Neuron (in vitro differentiated cells): ENCODE data around the gene TRIM2.
"Not testable (repeated sequence)": the region's sequence is repeated elsewhere in the genome, so short reads cannot be mapped to it uniquely, and the experiment has no call there.

ENCODE experiments used
- H2AFZ ChIP-seq: one replicate; pipeline ENCODE4 v1.6.1; 2013; ENCODE audit warnings: low read depth, mild to moderate bottlenecking, inconsistent platforms, low read length, moderate library complexity
- H3K27me3 ChIP-seq: one replicate; pipeline ENCODE4 v1.6.1; 2013; ENCODE audit warnings: low read length; ENCODE audit not compliant: insufficient read depth
- H3K36me3 ChIP-seq: one replicate; pipeline ENCODE4 v1.6.1; 2013; ENCODE audit warnings: low read length; ENCODE audit not compliant: insufficient read depth
- H3K4me1 ChIP-seq: one replicate; pipeline ENCODE4 v1.6.1; 2013; ENCODE audit warnings: low read length; ENCODE audit not compliant: insufficient read depth
- H3K4me3 ChIP-seq: 2 replicates; pipeline ENCODE4 v1.5.1; 2013; ENCODE audit warnings: mild to moderate bottlenecking, low read length, moderate library complexity
- H3K9me3 ChIP-seq: one replicate; pipeline ENCODE4 v1.6.1; 2013; ENCODE audit warnings: low read length

Gene TRIM2

DNA sequence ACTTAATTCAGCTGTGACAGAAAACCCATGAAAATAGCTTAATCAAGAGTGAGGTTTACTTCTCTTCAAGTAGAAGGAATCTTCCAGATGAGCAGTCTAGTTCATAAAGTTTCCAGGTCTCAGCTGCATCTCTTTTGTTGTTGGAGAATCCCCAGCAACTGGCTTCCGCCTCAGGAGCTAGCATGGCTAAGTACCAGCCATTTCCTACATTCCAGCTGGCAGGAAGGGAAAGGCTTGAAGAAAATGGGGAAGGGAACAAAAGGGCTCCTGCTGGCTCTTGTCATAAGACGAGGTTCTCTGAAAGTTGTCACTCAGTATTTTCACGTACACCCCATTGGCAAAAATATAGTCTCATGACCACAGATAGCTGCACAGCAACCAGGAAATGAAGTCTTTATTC is 27.3 kb upstream of the TRIM2 start:
- Histone ChIP-seq H3K36me3 (peaks cover 2% of the 10 kb centered on the region), H3K27me3 (no peaks in the 10 kb centered on the region), H2AFZ (no peak overlapping the region), H3K9me3 (peaks cover 2% of the 10 kb centered on the region), H3K4me1 (no peaks in the 10 kb centered on the region), H3K4me3 (no peak overlapping the region)

DNA sequence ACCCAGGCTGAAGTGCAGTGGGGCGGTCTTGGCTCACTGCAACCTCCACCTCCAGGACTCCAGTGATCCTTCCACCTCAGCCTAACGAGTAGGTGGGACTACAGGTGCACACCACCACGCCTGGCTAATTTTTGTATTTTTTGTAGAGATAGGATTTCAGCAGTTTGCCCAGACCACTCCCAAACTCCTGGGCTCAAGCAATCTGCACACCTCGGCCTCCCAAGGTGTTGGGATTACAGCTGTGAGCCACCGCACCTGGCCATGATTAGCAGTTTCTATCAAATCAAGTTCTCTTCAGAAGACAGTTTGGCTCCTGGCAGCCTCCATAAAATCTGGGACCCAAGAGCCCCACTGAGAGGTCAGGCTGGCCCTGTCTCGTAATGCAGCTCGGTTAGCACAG is 26.4 kb upstream of the TRIM2 start:
- H3K9me3 ChIP-seq = peaks cover 2% of the 10 kb centered on the region
- H3K4me1 ChIP-seq = no peaks in the 10 kb centered on the region
- no peaks in the 10 kb centered on the region for H3K27me3 ChIP-seq
- H2AFZ ChIP-seq = no peak overlapping the region
- H3K36me3 ChIP-seq = peaks cover 2% of the 10 kb centered on the region
- no peak overlapping the region for H3K4me3 ChIP-seq

DNA sequence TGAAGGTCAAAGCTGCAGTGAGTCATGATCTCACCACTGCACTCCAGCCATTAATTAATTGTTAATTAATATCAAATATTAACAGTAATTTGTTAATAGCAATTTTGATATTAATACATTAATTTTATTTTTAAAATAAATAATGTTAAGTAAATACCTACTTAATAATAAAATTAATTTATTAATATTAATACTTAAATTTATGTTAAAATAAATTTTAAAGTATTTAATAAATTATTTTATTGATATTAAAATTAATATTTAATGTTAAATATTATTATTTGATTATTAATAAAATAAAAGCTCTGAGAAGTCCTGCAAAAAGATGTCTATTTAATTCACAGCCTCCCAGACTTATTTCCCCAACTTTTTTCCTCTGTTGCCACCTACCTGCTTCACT is 25.1 kb upstream of the TRIM2 start:
- Histone ChIP-seq H3K9me3 (no peaks in the 10 kb centered on the region), H3K4me1 (no peaks in the 10 kb centered on the region), H3K4me3 (no peak overlapping the region), H2AFZ (no peak overlapping the region), H3K36me3 (peaks cover 2% of the 10 kb centered on the region), H3K27me3 (no peaks in the 10 kb centered on the region)

DNA sequence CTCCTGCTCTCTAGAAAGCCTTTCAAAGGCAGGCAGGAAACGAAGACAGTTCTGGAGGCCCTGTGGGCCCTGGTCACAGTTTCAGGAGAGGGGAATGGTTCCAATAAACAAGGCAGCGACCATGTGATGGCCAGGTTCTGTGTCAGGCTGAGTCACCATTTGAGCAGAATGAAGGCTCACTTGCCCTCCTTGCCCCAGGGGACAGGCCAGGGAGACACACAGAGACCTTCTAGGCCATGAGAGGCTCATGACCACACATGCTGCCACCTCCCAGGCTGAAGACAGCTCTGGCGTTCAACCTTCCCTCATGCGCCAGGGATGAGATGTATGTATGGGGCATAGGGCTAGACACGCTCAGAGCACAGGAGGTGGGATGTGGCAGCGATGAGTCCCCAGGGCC is 22.9 kb upstream of the TRIM2 start:
- H3K9me3 ChIP-seq = no peaks in the 10 kb centered on the region
- H3K27me3 ChIP-seq = no peaks in the 10 kb centered on the region
- H3K36me3 ChIP-seq = peaks cover 2% of the 10 kb centered on the region
- H3K4me1 ChIP-seq = peaks cover 5% of the 10 kb centered on the region
- no peak overlapping the region for H3K4me3 ChIP-seq
- H2AFZ ChIP-seq = no peak overlapping the region

DNA sequence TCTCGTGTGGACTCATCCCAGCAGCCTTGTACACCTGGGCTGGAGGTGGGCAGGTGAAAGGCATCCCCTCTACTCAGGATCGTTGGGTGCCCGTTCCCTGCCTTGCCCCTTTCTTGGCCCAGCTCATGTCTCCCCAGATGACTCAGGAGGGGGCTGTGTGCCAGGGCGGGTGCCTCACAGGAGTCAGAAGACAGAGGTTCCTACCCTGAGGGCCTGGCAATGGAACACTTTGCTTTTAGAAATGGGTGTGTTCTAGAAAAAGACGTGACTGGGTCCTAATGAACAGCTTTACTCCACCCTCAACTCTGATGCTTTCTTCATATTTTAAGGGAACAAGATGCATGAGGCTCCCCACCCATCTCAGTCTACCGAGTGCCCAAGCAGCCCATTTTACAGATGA is 22.5 kb upstream of the TRIM2 start:
- no peak overlapping the region for H3K4me3 ChIP-seq
- peaks cover 5% of the 10 kb centered on the region for H3K4me1 ChIP-seq
- peaks cover 2% of the 10 kb centered on the region for H3K36me3 ChIP-seq
- no peak overlapping the region for H2AFZ ChIP-seq
- H3K9me3 ChIP-seq = no peaks in the 10 kb centered on the region
- no peaks in the 10 kb centered on the region for H3K27me3 ChIP-seq

DNA sequence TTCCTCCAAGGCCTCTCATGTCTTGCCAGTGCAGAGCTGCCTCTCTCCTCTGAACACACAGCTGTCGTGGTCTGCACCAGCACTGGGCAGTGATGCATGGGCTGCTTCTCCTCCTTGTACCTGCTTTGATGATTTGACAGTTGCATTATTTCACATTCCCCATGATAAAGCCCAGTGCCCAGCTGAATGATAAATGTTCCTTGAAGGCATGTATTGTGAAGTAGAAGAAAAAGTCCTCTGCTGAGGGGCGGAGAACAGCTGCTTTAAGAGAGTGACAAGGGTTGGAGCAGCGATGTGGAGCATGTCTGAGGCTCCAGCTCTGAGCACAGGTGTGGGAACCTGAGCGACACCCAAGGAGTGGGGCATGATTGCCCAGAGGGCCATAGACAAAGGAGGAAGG is 21.1 kb upstream of the TRIM2 start:
- Histone ChIP-seq H3K4me3 (no peak overlapping the region), H3K36me3 (peaks cover 7% of the 10 kb centered on the region), H2AFZ (no peak overlapping the region), H3K9me3 (no peaks in the 10 kb centered on the region), H3K27me3 (no peaks in the 10 kb centered on the region), H3K4me1 (peaks cover 5% of the 10 kb centered on the region)

DNA sequence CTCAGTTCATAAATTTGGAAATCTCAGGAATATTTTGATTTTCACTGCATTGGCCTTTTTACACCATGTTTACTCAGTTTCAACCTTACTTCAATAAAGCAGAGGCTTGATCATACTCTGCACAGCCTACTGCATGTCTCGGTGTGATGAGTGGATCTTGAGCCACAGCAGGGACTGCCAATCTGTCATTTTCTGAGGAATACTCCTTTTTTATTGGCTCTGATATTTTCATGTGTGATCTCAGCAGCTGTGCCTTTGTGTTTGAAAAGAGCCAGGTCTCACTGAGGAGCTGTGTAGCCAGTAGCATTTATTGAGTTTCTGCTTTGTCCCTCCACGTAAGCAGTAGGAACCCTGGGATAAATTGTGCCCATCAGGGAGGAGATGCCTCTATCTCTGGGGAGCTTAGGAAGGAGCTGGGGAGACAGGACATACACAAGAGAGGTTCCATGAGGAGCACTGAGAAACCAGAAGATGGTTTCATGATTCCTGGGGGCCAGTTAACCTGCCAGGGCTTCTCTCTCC is 18.9 kb upstream of the TRIM2 start:
- H3K27me3 ChIP-seq = no peaks in the 10 kb centered on the region
- H3K4me3 ChIP-seq = no peak overlapping the region
- H3K9me3 ChIP-seq = no peaks in the 10 kb centered on the region
- H3K36me3 ChIP-seq = peaks cover 6% of the 10 kb centered on the region
- no peak overlapping the region for H2AFZ ChIP-seq
- peaks cover 15% of the 10 kb centered on the region for H3K4me1 ChIP-seq

DNA sequence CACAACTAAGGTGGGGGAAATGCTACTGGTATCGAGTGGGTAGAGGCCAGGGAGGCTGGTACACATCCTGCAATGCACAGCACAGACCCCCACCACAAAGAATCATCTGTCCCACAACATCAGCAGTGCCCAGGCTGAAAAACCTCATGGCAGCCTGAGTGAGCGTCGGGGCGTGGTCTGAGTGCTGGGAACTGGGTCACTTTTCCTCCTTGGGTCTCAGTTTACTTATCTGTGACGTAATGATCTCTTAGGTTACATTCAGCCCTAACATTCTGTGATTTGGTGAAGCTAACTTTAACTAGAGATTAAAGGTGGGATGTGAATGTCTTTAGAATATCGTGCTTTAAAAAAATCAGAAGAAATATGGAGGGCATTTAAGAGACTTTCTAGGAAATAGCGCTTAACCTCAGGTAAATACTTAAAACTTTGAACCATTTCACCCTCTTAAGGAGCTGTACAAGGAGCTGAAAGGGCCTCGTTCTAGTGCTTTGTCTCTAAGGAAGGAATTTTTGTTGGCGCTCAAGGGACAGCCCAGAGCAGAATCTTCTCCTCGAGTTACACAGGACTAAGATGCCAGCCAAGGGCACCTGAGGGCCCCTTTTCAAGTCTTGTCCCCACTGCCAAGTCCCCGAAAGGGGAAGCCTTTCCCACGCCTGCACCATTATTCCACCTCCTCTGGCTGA is 18.1 kb upstream of the TRIM2 start:
- Histone ChIP-seq H3K4me3 (no peak overlapping the region), H3K4me1 (peaks cover 21% of the 10 kb centered on the region), H3K9me3 (no peaks in the 10 kb centered on the region), H3K36me3 (peaks cover 6% of the 10 kb centered on the region), H3K27me3 (no peaks in the 10 kb centered on the region), H2AFZ (no peak overlapping the region)

DNA sequence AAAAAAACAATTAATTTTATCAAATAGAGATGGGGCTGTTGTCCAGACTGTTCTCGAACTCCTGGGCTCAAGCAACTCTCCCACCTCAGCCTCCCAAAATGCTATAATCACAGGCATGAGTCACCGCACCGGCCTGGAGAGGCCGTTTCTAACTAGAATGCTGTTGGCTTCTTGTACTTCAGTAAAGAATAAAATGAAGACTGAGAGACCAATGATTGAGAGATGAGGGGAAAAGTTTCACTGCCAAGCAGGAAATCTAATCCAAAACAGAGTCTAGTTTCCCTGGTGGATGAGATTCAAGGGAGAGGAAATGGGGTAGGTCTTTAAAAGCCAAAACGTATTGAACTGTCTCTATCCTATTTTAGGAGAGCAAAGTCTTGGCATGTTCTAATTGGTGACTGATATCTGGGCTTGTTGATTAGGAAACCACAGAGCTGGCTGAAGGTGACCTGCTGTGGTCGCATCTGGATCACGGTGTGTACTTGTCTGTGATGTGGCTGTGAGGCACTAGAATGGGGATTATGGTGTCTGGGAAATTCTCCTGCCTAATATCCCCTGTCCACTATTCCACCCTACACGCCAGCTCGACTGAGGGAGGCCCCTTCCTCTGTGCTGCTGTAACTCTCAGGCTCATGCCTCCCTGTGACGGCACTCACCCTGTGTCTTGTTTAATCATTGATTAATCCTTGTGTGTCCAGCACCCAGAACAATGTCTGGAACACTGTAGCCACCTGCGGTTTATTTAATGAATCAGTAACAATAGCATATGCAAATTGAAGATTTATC is 15.0 kb upstream of the TRIM2 start:
- Histone ChIP-seq H3K4me3 (no peak overlapping the region), H3K27me3 (no peaks in the 10 kb centered on the region), H2AFZ (no peak overlapping the region), H3K36me3 (peaks cover 6% of the 10 kb centered on the region), H3K4me1 (peaks cover 30% of the 10 kb centered on the region), H3K9me3 (no peaks in the 10 kb centered on the region)

DNA sequence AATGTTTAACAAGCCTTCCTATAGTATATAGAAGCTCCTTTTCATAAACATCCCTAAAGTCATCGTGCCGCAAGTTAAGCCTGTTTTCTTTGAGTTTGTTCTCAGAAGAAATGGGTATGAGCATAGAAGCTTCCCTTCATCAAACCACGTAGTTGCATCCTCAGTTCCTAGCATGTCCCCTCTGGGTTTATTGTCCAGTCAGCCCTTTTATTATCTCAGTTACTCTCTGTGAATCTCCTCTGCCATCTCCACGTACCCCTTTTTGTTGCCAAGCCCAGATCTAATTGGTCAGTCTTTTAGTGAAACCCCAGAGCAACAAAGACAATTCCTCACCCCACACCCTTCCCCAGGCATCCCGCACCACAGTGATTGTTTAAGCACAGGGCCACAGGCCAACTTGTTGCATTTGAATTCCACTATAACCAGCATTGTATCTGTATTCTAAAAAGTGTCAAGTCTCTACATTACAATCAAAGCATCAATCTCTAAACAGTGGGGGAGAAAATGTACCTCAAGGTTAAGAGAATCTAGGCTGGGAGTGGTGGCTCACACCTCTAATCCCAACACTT is 12.4 kb upstream of the TRIM2 start:
- Histone ChIP-seq H3K4me3 (no peak overlapping the region), H2AFZ (no peak overlapping the region), H3K4me1 (peaks cover 26% of the 10 kb centered on the region), H3K36me3 (peaks cover 6% of the 10 kb centered on the region), H3K9me3 (no peaks in the 10 kb centered on the region), H3K27me3 (no peaks in the 10 kb centered on the region)

DNA sequence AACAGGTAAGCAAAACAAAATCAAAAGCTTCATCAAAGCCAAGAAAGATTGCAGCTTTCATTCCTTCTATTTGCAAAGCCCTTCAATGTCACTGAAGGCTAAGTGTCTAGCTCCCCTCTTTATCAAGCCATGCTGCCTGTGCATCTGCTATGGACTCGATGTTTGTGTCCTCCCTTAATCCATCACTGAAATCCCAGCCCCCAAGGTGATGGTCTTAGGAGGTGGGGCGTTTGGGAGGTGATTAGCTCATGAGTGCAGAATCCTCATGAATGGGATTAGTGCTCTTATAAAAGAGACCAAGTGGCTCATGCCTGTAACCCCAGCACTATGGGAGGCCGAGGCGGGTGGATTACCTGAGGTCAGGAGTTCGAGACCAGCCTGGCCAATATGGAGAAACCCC is 6.9 kb upstream of the TRIM2 start:
- Histone ChIP-seq H3K9me3 (no peaks in the 10 kb centered on the region), H3K4me1 (no peaks in the 10 kb centered on the region), H2AFZ (no peak overlapping the region), H3K36me3 (no peaks in the 10 kb centered on the region), H3K4me3 (no peak overlapping the region), H3K27me3 (no peaks in the 10 kb centered on the region)

DNA sequence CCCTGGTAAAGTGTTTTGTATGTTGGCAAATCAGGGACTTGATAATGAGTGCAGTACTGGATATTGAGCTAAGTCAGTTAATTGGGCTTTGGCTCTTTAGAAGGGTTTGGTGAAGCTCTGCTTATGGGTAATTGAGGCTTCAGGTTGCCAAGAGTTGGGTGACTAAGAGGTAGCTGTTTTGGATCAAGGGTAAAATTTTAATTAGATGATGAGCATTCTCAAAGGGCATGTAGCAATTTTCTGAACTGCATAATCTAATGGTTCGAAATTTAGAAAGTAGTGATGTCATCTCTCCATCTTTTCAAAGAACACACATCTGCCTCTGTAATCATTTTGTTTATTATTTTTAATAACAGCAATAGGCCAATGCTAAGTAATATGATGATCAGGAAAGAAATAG is 5.5 kb upstream of the TRIM2 start:
- Histone ChIP-seq H3K27me3 (no peaks in the 10 kb centered on the region), H2AFZ (no peak overlapping the region), H3K4me3 (no peak overlapping the region), H3K4me1 (no peaks in the 10 kb centered on the region), H3K9me3 (no peaks in the 10 kb centered on the region), H3K36me3 (no peaks in the 10 kb centered on the region)

DNA sequence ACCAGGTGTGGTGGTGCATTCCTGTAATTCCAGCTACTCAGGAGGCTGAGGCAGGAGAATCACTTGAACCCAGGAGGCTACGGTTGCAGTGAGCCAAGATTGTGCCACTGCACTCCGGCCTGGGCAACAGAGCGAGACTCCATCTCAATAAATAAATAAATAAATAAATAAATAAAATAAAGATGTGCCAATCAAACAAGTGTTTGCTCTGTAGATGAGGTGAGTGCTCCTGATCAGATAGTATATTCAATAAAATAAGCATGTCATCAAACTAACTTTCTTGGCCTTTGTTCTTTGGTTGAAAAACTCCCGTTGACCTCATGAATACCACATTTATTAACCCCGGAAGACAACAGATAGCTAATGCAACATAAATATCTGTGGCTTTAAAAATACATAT is 497 bp upstream of the TRIM2 start:
- not testable (repeated sequence) for H2AFZ ChIP-seq
- peak overlapping the region; percentile 70 for H3K4me3 ChIP-seq

More for the DNA sequence above, 497 bp upstream of the TRIM2 start:
- H3K36me3 ChIP-seq, H3K9me3 ChIP-seq, H3K27me3 ChIP-seq: not testable (repeated sequence)
- H3K4me1 ChIP-seq = peaks cover 35% of the 10 kb centered on the region
